ENCODE results near the gene DAG1.

DNA sequence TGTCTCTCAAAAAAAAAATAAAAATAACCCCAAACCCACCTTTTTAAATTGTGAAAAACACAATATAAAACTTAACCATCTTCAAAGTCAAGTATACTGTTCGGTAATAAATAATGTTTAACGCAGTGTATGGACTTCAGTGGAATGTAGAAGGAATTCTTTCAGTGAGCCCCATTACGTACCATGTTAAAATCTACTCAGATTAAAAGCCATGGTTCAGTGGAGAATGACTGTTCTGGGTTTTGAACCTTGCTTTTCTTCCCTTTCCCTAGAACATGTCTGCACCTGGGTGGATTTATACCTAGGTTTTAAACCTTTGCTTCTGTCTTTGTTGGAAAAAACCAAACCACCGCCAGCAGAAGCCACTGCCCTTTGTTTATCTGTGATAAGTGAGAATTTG is 27.5 kb downstream of the DAG1 start:
- TF ChIP-seq, protein P1, sequence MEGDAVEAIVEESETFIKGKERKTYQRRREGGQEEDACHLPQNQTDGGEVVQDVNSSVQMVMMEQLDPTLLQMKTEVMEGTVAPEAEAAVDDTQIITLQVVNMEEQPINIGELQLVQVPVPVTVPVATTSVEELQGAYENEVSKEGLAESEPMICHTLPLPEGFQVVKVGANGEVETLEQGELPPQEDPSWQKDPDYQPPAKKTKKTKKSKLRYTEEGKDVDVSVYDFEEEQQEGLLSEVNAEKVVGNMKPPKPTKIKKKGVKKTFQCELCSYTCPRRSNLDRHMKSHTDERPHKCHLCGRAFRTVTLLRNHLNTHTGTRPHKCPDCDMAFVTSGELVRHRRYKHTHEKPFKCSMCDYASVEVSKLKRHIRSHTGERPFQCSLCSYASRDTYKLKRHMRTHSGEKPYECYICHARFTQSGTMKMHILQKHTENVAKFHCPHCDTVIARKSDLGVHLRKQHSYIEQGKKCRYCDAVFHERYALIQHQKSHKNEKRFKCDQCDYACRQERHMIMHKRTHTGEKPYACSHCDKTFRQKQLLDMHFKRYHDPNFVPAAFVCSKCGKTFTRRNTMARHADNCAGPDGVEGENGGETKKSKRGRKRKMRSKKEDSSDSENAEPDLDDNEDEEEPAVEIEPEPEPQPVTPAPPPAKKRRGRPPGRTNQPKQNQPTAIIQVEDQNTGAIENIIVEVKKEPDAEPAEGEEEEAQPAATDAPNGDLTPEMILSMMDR (conservative IDR thresholded peaks at IDR 0.05), result no peak
- TF ChIP-seq EZH2 (IDR thresholded peaks at IDR 0.05; ENCODE audit: low read depth), result no peak
